B cell (primary cell): ENCODE measurements around the gene ATP5F1E. TPM values are rescaled to one million over a fixed set of nuclear protein-coding genes. Genes with fewer than 3 reads are reported as not detected.

ENCODE experiments used
- ATAC-seq: fragments of 200-7000 bp; cut with Tn5 transposase; one replicate; pipeline ENCODE4 v1.10.0; 2021; ENCODE audit warnings: low read depth, mild to moderate bottlenecking, moderate number of reproducible peaks, moderate library complexity
- CTCF ChIA-PET: fragments of 350-600 bp; sonication (Branson Sonifier 250); formaldehyde crosslinking; loops from one replicate; lab custom pipeline; 2021; ENCODE audit warnings: antibody characterized with exemption, inconsistent platforms; lab: Charles Lee
- POLR2A ChIA-PET: fragments of 350-600 bp; sonication (Branson Sonifier 250); formaldehyde crosslinking; loops from one replicate; lab custom pipeline; 2021; ENCODE audit warnings: antibody characterized with exemption; lab: Charles Lee
- DNase-seq: peaks from one replicate; pipeline ENCODE4 v3.0.0; 2013
- H2AFZ ChIP-seq: 2 replicates; pipeline ENCODE4 v1.6.1; 2012; ENCODE audit warnings: mild to moderate bottlenecking, low read depth, low read length; ENCODE audit not compliant: insufficient read depth, poor library complexity, severe bottlenecking
- H3K27ac ChIP-seq, 2 donors: 1 replicate in 1 of 2; 2 replicates in 1 of 2; pipeline ENCODE4 v1.5.1; 2012 to 2013; ENCODE audit warnings: low read length in 2 of 2, mild to moderate bottlenecking in 2 of 2, moderate library complexity in 1 of 2
- H3K27me3 ChIP-seq, 4 experiments: fragments of 200-600 bp in 1 of 4; sonication (generic) in 1 of 4; replicated peaks in 1 of 4; 1 replicate in 2 of 4; 2 replicates in 2 of 4; pipeline versions ENCODE4 v1.6.1 to v1.7.0; 2013 to 2016; ENCODE audit warnings: low read length in 3 of 4, mild to moderate bottlenecking in 2 of 4, mixed read lengths in 1 of 4, moderate library complexity in 1 of 4; ENCODE audit not compliant: insufficient read depth in 4 of 4, control insufficient read depth in 3 of 4; ENCODE audit errors: control extremely low read depth in 1 of 4
- H3K36me3 ChIP-seq, 2 experiments: replicated peaks in 1 of 2; 1 replicate in 1 of 2; 2 replicates in 1 of 2; pipeline versions ENCODE4 v1.6.1 to v1.7.1; 2013; ENCODE audit warnings: low read length in 1 of 2; ENCODE audit not compliant: insufficient read depth in 2 of 2, control insufficient read depth in 1 of 2; ENCODE audit errors: control extremely low read depth in 1 of 2, extremely low read depth in 1 of 2
- H3K4me1 ChIP-seq, 2 donors: fragments of 200-600 bp in 1 of 2; sonication (generic) in 1 of 2; 1 replicate in 1 of 2; 2 replicates in 1 of 2; pipeline versions ENCODE4 v1.5.1 to v1.6.1; 2013 to 2017; ENCODE audit warnings: low read length in 2 of 2; ENCODE audit not compliant: control insufficient read depth in 2 of 2, insufficient read depth in 2 of 2
- H3K4me2 ChIP-seq: replicated peaks from 2 replicates; pipeline ENCODE3; 2012; ENCODE audit warnings: mild to moderate bottlenecking, low read depth, low read length; ENCODE audit not compliant: poor library complexity, severe bottlenecking
- H3K4me3 ChIP-seq, 5 experiments: fragments of 200-600 bp in 1 of 5; sonication (generic) in 1 of 5; 1 replicate in 3 of 5; 2 replicates in 2 of 5; pipeline versions ENCODE4 v1.5.1 to v1.7.0; 2011 to 2016; ENCODE audit warnings: low read length in 4 of 5, mild to moderate bottlenecking in 4 of 5, low read depth in 2 of 5, control low read depth in 1 of 5, moderate library complexity in 1 of 5; ENCODE audit not compliant: insufficient read depth in 1 of 5; ENCODE audit errors: control extremely low read depth in 1 of 5, extremely low read depth in 1 of 5
- H3K79me2 ChIP-seq: fragments of 200-600 bp; sonication (generic); one replicate; pipeline ENCODE4 v1.6.0; 2016; ENCODE audit warnings: low read length; ENCODE audit not compliant: control insufficient read depth, insufficient read depth
- H3K9ac ChIP-seq: fragments of 200-600 bp; sonication (generic); 2 replicates; pipeline ENCODE4 v1.6.1; 2017; ENCODE audit warnings: mild to moderate bottlenecking, low read length, moderate library complexity
- H3K9me3 ChIP-seq, 3 donors: one replicate each; pipeline versions ENCODE4 v1.6.1 to v1.7.1; 2013; ENCODE audit warnings: low read length in 2 of 3; ENCODE audit not compliant: control insufficient read depth in 2 of 3, insufficient read depth in 1 of 3; ENCODE audit errors: control extremely low read depth in 1 of 3
- H4K20me1 ChIP-seq: 2 replicates; pipeline ENCODE4 v1.6.0; 2012; ENCODE audit warnings: mild to moderate bottlenecking, low read length; ENCODE audit not compliant: insufficient read depth, control insufficient read depth, poor library complexity, severe bottlenecking
- H3K27ac Mint-ChIP-seq: one replicate; pipeline ENCODE4 v1.8.0; 2021; ENCODE audit warnings: mixed read lengths
- H3K27me3 Mint-ChIP-seq: one replicate; pipeline ENCODE4 v1.8.0; 2021; ENCODE audit warnings: mixed read lengths
- H3K4me1 Mint-ChIP-seq: one replicate; pipeline ENCODE4 v1.8.0; 2021; ENCODE audit warnings: mixed read lengths
- H3K4me3 Mint-ChIP-seq: one replicate; pipeline ENCODE4 v1.8.0; 2021; ENCODE audit warnings: mixed read lengths
- H3K9me3 Mint-ChIP-seq: one replicate; pipeline ENCODE4 v1.8.0; 2022; ENCODE audit warnings: mixed read lengths; ENCODE audit not compliant: insufficient read depth
- EZH2 ChIP-seq: IDR thresholded peaks from 2 replicates; pipeline ENCODE4 v1.6.1; 2012; ENCODE audit warnings: borderline replicate concordance, low read depth, mild to moderate bottlenecking, moderate library complexity, low read length; ENCODE audit not compliant: insufficient read depth, poor library complexity, severe bottlenecking
- WGBS: methylation state at CpG from one replicate; pipeline ENCODE4 v1.1.5; 2013; ENCODE audit warnings: missing lambda C conversion rate; ENCODE audit not compliant: insufficient coverage; 5-methylcytosine and 5-hydroxymethylcytosine counted together
- intact Hi-C: fragments of 100-400 bp; cut with micrococcal nuclease; formaldehyde crosslinking; loops from one replicate; pipeline ENCODE4 v1.10.0; 2022
- polyA plus RNA-seq: library from polyadenylated mRNA; depleted of rRNA; stranded (reverse); fragments of >200 nt; gene quantifications from 2 replicates; pipeline ENCODE4 v1.2.3, GENCODE V29; 2012
- total RNA-seq, 2 donors: library from RNA; stranded (reverse); fragments of 120-200 nt in 1 of 2; gene quantifications; 1 replicate in 1 of 2; 2 replicates in 1 of 2; pipeline versions ENCODE4 v1.2.3 to v1.2.4, GENCODE V29; 2013 to 2022
- TF ChIP-seq, protein P1 (sequence below): fragments of 200-600 bp; IDR thresholded peaks from one replicate; pipeline ENCODE4 v1.8.0; 2022; ENCODE audit warnings: antibody characterized with exemption, mild to moderate bottlenecking

Gene ATP5F1E
- total and polyA plus RNA-seq, 2 donors (not counting 1 experiment from before 2014, with no cell fraction given), result 22.2 to 55.0 TPM

DNA sequence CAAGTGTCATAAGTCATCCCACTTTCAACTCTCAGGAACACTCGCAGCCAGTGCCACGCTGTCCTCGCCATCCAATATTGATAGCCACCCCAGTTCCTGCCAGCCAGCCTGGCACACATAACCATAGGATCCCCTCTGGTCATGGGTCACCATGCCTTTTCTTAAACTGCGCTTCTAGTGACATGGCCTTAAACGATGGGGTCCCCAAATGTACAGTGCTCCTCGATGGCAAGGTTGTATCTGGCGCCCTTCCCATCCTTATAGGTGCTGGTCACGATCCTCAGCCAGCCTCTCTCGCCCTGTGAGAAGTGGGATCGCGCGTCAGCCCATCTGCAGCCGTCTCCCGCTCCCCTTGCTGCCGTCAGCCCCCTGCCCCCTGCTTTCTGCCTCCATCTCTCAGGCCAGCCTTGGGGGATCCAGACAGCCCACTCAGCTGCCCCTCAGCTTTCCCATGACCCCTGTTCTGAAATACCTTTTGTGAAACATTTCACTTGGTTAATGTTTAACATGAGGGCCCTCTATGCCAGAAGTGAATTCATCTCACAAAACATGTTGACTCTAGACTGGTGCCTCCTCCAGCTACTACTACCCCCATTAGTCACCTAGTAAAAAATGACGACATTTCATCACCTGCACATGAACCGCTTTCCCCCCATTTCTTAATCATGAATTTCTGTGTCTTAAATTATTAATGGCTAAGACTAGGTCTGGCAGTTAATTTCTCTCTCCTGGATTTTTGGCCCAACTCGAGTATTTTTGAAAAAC, 36.5 kb downstream of the ATP5F1E start:
- Histone ChIP-seq H3K9ac (no peak overlapping the region), H2AFZ (no peak overlapping the region), H3K27ac (peak overlapping the region in 1 of 2 donors; percentile 44), H3K4me2 (no peak overlapping the region), H3K27me3 (no peaks in the 10 kb centered on the region), H3K36me3 (peaks cover 5 to 92% of the 10 kb centered on the region in 2 experiments), H3K4me1 (peaks cover 17 to 30% of the 10 kb centered on the region in 2 donors), H3K79me2 (peaks cover 24% of the 10 kb centered on the region), H3K9me3 (no peaks in the 10 kb centered on the region), H4K20me1 (peaks cover 40% of the 10 kb centered on the region), H3K4me3 (no peak overlapping the region)
- H3K9me3 Mint-ChIP-seq, result no peaks in the 10 kb centered on the region
- no peaks in the 10 kb centered on the region for H3K27me3 Mint-ChIP-seq
- TF ChIP-seq, protein P1, sequence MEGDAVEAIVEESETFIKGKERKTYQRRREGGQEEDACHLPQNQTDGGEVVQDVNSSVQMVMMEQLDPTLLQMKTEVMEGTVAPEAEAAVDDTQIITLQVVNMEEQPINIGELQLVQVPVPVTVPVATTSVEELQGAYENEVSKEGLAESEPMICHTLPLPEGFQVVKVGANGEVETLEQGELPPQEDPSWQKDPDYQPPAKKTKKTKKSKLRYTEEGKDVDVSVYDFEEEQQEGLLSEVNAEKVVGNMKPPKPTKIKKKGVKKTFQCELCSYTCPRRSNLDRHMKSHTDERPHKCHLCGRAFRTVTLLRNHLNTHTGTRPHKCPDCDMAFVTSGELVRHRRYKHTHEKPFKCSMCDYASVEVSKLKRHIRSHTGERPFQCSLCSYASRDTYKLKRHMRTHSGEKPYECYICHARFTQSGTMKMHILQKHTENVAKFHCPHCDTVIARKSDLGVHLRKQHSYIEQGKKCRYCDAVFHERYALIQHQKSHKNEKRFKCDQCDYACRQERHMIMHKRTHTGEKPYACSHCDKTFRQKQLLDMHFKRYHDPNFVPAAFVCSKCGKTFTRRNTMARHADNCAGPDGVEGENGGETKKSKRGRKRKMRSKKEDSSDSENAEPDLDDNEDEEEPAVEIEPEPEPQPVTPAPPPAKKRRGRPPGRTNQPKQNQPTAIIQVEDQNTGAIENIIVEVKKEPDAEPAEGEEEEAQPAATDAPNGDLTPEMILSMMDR, result no peak
- TF ChIP-seq EZH2, result no peak
- intact Hi-C loops, result no loop called here
- DNase-seq (no peak), ATAC-seq (no peak)
- POLR2A ChIA-PET, result interaction anchor here (0.6 to 1.8 kb wide), 6 partner anchors 9 to 189 kb away, joined by 3 to 8 read pairs (median 5); partner anchors contain the start of gene ATP5F1E
- H3K4me1 Mint-ChIP-seq, result peaks cover 45% of the 10 kb centered on the region
- peak overlapping the region; percentile 52 for H3K27ac Mint-ChIP-seq
- H3K4me3 Mint-ChIP-seq, result peak overlapping the region; percentile 24
- CTCF ChIA-PET, result interaction anchor here (1.6 kb wide), 1 partner anchor 226 kb away, joined by 3 read pairs; no protein-coding TSS in a partner anchor
- 96% methylated on average over 10 of the region's 18 CpGs for WGBS
